Panc1 (cell line): Measurements from ENCODE around the gene PDE4B. TPM values are rescaled to one million over a fixed set of nuclear protein-coding genes. Genes with fewer than 3 reads are reported as not detected.
A peak's percentile ranks its signal among the peaks of the same experiment; 100 is the strongest.

Experiments used
- ATAC-seq: fragments of 200-7000 bp; cut with Tn5 transposase; 2 replicates; pipeline ENCODE4 v1.9.1; 2020; ENCODE audit warnings: mild to moderate bottlenecking, moderate library complexity
- BruUV-seq: library from RNA; stranded (reverse); fragments of 400-500 nt; replicated peaks from 2 replicates; lab custom pipeline; 2021; lab: Mats Ljungman, UMichigan
- CTCF ChIA-PET: fragments of 300-600 bp; sonication (Branson Sonifier 250); formaldehyde crosslinking; loops from one replicate; lab custom pipeline; 2022; ENCODE audit warnings: antibody characterized with exemption; lab: Charles Lee
- POLR2A ChIA-PET: fragments of 300-600 bp; sonication (Branson Sonifier 250); formaldehyde crosslinking; loops from one replicate; lab custom pipeline; 2022; ENCODE audit warnings: antibody characterized with exemption; lab: Charles Lee
- DNase-seq: peaks from one replicate; pipeline ENCODE4 v3.0.0-alpha.2; 2010; ENCODE audit warnings: low read depth, low spot score
- H3K27ac ChIP-seq: 2 replicates; pipeline ENCODE4 v1.5.1; 2011; ENCODE audit warnings: mild to moderate bottlenecking, low read length, inconsistent platforms
- H3K27me3 ChIP-seq: fragments of 200-500 bp; sonication (Bioruptor generic); 2 replicates; pipeline ENCODE4 v1.6.0; 2014; ENCODE audit warnings: low read length, inconsistent platforms; ENCODE audit not compliant: control insufficient read depth, insufficient read depth
- H3K36me3 ChIP-seq: fragments of 200-500 bp; sonication (Bioruptor generic); 2 replicates; pipeline ENCODE4 v1.5.1; 2014; ENCODE audit warnings: inconsistent platforms, mild to moderate bottlenecking, low read length, moderate library complexity; ENCODE audit not compliant: control insufficient read depth, insufficient read depth
- H3K4me1 ChIP-seq: 2 replicates; pipeline ENCODE4 v1.5.1; 2011; ENCODE audit warnings: inconsistent platforms, mild to moderate bottlenecking, low read length, moderate library complexity; ENCODE audit not compliant: control insufficient read depth, insufficient read depth
- H3K4me3 ChIP-seq, 2 experiments: 2 replicates each; pipeline ENCODE4 v1.5.1; 2011 to 2012; ENCODE audit warnings: low read depth in 2 of 2, low read length in 2 of 2, mild to moderate bottlenecking in 2 of 2, inconsistent platforms in 1 of 2, moderate library complexity in 1 of 2
- H3K9me3 ChIP-seq: fragments of 200-500 bp; sonication (Bioruptor generic); 2 replicates; pipeline ENCODE4 v1.5.1; 2014; ENCODE audit warnings: low read depth, mild to moderate bottlenecking, inconsistent platforms, low read length, moderate library complexity; ENCODE audit not compliant: control insufficient read depth, insufficient read depth
- POLR2AphosphoS5 ChIP-seq: IDR thresholded peaks from 2 replicates; pipeline ENCODE4 v1.6.1; 2012; ENCODE audit warnings: mild to moderate bottlenecking, low read depth, low read length, moderate library complexity
- SIN3A ChIP-seq: IDR thresholded peaks from 2 replicates; pipeline ENCODE4 v1.6.1; 2012; ENCODE audit warnings: low read depth, mild to moderate bottlenecking, low read length, moderate library complexity, borderline replicate concordance; ENCODE audit not compliant: insufficient read depth
- TCF7L2 ChIP-seq: IDR thresholded peaks from 2 replicates; pipeline ENCODE4 v1.6.1; 2011; ENCODE audit warnings: mild to moderate bottlenecking, low read depth, low read length, inconsistent platforms
- in situ Hi-C: cut with HindIII; loops from 2 replicates; pipeline ENCODE4 v1.10.0; 2016; ENCODE audit warnings: low sequenced_read_pairs, low pct_unique_long_range_greater_than_20kb
- intact Hi-C: fragments of 100-400 bp; cut with micrococcal nuclease; formaldehyde crosslinking; loops from one replicate; pipeline ENCODE4 v1.10.0; 2022; ENCODE audit not compliant: unreplicated experiment
- total RNA-seq: library from RNA; stranded (reverse); gene quantifications from one replicate; pipeline ENCODE4 v1.2.1, GENCODE V29; 2021; ENCODE audit not compliant: unreplicated experiment
- TF ChIP-seq, protein P1 (sequence below): fragments of 450-650 bp; IDR thresholded peaks from 2 replicates; pipeline ENCODE4 v1.5.1; 2017; ENCODE audit warnings: mild to moderate bottlenecking
- TF ChIP-seq, protein P2 (sequence below), 2 experiments: IDR thresholded peaks; 2 replicates each; pipeline ENCODE4 v1.6.1; 2011 to 2012; ENCODE audit warnings: low read depth in 2 of 2, control low read depth in 1 of 2, low read length in 1 of 2, mild to moderate bottlenecking in 1 of 2, moderate library complexity in 1 of 2; ENCODE audit not compliant: insufficient read depth in 1 of 2

PDE4B gene
- total RNA-seq, 1 experiment from 2014 or later = 0.26 TPM

DNA sequence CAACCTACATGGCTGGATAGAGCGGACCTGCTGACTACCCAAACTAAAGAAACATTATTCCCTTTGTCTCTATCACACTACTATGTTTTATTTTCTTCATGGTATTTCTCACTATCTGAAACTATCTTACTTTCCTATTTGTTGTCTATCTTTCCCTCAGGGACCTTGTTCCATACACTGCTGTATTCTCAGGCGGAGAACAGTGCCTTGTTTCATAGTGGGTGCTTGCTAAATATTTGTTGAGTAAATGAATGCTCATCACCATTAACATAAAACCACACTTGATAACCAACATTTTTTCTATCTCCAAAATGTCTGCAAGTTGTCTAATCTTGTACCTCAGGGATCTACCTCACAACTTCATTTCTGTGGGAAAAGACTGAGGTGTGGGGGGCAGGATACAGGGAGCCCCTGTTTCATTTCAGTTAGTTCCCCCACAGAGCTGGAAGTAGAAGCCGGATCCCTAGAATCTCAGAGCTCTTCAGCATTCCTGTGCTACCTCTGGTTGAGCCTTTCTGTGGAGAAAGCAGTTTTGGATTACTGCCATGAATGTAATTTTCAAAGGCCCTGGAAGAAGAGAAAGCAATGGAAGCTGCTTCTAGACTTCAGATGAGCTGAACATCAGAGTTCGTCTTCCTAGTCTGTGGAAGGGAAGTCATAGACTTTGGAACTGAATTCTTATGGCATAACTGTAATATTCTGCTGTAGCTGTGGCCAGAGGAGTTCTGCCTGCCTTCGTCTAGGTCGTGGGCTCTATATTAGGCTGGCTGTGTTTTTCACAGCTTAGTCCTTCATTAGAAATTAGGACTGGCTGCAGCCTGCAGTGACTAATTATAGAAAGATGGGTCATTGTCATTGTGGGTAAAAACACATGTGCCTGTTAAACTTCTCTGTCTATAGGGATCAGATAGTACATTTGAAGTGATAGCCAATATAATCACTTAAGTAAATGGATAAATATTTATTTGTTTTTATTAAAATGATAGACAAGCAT lies 448.1 kb downstream of the PDE4B start:
- intact Hi-C loops = no loop called here
- H3K36me3 ChIP-seq = no peaks in the 10 kb centered on the region
- TF ChIP-seq TCF7L2 (no peak), POLR2AphosphoS5 (no peak), SIN3A (no peak)
- TF ChIP-seq, protein P1, sequence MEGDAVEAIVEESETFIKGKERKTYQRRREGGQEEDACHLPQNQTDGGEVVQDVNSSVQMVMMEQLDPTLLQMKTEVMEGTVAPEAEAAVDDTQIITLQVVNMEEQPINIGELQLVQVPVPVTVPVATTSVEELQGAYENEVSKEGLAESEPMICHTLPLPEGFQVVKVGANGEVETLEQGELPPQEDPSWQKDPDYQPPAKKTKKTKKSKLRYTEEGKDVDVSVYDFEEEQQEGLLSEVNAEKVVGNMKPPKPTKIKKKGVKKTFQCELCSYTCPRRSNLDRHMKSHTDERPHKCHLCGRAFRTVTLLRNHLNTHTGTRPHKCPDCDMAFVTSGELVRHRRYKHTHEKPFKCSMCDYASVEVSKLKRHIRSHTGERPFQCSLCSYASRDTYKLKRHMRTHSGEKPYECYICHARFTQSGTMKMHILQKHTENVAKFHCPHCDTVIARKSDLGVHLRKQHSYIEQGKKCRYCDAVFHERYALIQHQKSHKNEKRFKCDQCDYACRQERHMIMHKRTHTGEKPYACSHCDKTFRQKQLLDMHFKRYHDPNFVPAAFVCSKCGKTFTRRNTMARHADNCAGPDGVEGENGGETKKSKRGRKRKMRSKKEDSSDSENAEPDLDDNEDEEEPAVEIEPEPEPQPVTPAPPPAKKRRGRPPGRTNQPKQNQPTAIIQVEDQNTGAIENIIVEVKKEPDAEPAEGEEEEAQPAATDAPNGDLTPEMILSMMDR = no peak
- TF ChIP-seq, protein P2, sequence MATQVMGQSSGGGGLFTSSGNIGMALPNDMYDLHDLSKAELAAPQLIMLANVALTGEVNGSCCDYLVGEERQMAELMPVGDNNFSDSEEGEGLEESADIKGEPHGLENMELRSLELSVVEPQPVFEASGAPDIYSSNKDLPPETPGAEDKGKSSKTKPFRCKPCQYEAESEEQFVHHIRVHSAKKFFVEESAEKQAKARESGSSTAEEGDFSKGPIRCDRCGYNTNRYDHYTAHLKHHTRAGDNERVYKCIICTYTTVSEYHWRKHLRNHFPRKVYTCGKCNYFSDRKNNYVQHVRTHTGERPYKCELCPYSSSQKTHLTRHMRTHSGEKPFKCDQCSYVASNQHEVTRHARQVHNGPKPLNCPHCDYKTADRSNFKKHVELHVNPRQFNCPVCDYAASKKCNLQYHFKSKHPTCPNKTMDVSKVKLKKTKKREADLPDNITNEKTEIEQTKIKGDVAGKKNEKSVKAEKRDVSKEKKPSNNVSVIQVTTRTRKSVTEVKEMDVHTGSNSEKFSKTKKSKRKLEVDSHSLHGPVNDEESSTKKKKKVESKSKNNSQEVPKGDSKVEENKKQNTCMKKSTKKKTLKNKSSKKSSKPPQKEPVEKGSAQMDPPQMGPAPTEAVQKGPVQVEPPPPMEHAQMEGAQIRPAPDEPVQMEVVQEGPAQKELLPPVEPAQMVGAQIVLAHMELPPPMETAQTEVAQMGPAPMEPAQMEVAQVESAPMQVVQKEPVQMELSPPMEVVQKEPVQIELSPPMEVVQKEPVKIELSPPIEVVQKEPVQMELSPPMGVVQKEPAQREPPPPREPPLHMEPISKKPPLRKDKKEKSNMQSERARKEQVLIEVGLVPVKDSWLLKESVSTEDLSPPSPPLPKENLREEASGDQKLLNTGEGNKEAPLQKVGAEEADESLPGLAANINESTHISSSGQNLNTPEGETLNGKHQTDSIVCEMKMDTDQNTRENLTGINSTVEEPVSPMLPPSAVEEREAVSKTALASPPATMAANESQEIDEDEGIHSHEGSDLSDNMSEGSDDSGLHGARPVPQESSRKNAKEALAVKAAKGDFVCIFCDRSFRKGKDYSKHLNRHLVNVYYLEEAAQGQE (IDR thresholded peaks at IDR 0.05; ENCODE audit: insufficient read depth in 1 of 2, low read depth in 2 of 2, low read length in 1 of 2) = no peak
- no peak for DNase-seq
- ChIA-PET POLR2A (no interaction called here), CTCF (interaction anchor here (0.6 to 0.7 kb wide), 2 partner anchors 69 to 949 kb away, joined by 4 to 5 read pairs; no protein-coding TSS in a partner anchor)
- BruUV-seq = no TSS peak
- no peak for ATAC-seq
- H3K27ac ChIP-seq = no peak overlapping the region
- in situ Hi-C loops = no loop called here
- H3K27me3 ChIP-seq = no peaks in the 10 kb centered on the region
- no peak overlapping the region for H3K4me3 ChIP-seq
- no peaks in the 10 kb centered on the region for H3K9me3 ChIP-seq
- no peaks in the 10 kb centered on the region for H3K4me1 ChIP-seq

DNA sequence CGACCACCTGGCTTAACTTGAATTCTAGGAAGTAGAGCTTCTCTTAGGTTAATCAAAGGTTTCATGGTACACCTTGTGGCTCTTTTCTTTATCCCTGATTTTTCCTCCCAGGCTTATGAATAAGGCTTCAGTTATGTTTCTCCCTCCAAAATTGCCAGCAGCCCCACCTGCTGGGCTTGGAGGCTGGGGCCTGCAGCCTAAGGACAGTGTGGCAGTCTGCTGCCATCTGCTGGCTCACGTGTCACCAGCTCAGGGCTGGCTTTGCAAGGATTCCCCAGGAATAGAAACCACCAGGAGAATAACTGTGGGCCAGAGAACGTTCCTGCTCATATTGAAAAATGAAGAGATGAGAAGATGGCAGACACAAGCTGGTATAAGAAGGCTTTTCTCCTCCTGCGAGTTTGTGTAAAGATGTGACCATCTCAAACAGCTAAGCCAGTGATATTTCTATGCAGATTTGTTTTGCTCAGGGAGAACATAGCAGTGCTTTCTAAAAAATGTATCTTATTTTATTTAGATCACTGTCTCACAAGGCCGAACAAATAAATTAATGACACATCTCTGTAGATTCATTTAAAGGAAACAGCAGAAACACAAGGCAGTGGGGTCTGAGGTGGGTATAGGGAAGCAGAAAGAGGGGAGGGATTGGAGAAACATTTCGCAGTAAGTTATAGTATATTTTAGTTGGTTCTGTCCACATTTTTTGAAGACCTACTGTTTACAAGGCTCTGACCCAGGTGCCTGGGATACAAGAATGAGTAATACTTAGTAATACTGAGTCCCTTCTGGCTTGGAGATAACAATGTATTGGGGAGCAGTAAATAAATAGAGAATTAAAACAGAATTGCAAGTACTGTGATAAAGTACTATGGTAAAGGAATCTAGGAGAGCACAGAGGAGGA lies 450.2 kb downstream of the PDE4B start:
- no peaks in the 10 kb centered on the region for H3K9me3 ChIP-seq
- H3K4me1 ChIP-seq = no peaks in the 10 kb centered on the region
- TF ChIP-seq, protein P1 = peak; percentile 97
- TF ChIP-seq SIN3A = no peak
- BruUV-seq = no TSS peak
- intact Hi-C loops = loop anchor here (1.0 kb wide), 1 partner anchor 284 kb away; no protein-coding TSS in a partner anchor
- H3K27ac ChIP-seq = no peak overlapping the region
- in situ Hi-C loops = no loop called here
- no peaks in the 10 kb centered on the region for H3K36me3 ChIP-seq
- DNase-seq (peak; percentile 61), ATAC-seq (peak; percentile 100)
- ChIA-PET POLR2A (no interaction called here), CTCF (interaction anchor here (0.6 to 1.9 kb wide), 5 partner anchors 31 to 701 kb away, joined by 3 to 7 read pairs (median 4); no protein-coding TSS in a partner anchor)
- H3K27me3 ChIP-seq = no peaks in the 10 kb centered on the region
- H3K4me3 ChIP-seq = no peak overlapping the region
